IPS-NIHi11 (cell line): ENCODE data around the gene PRMT1.

Experiments used
- DNase-seq: peaks from one replicate; pipeline ENCODE4 v3.0.0; 2012; ENCODE audit warnings: mixed read lengths, low spot score

Gene PRMT1

GRCh38 chr19:49651820-49652550, 25.1 kb upstream of the PRMT1 start:
- DNase-seq = no peak

- no peak for DNase-seq
Observed at GRCh38 chr19:49652551-49653465, 24.3 kb upstream of the PRMT1 start.

- no peak for DNase-seq
Observed at GRCh38 chr19:49653466-49653806, 23.6 kb upstream of the PRMT1 start.

- no peak for DNase-seq
Observed at GRCh38 chr19:49654581-49654980, 22.5 kb upstream of the PRMT1 start.

- no peak for DNase-seq
Observed at GRCh38 chr19:49655570-49656455, 21.3 kb upstream of the PRMT1 start.

GRCh38 chr19:49656456-49657109, 20.5 kb upstream of the PRMT1 start:
- DNase-seq = no peak

GRCh38 chr19:49657493-49658138, 19.5 kb upstream of the PRMT1 start:
- DNase-seq = peak; percentile 8

- peak; percentile 17 for DNase-seq
Observed at GRCh38 chr19:49658139-49658517, 18.9 kb upstream of the PRMT1 start.

GRCh38 chr19:49658566-49659442, 18.3 kb upstream of the PRMT1 start:
- DNase-seq = peak; percentile 9

GRCh38 chr19:49660338-49660961, 16.6 kb upstream of the PRMT1 start:
- peak; percentile 2 for DNase-seq

- peak; percentile 7 for DNase-seq
Observed at GRCh38 chr19:49662011-49662410, 15.1 kb upstream of the PRMT1 start.

GRCh38 chr19:49663224-49663623, 13.8 kb upstream of the PRMT1 start:
- DNase-seq = peak; percentile 9

- peak; percentile 92 for DNase-seq
Observed at GRCh38 chr19:49664171-49665035, 12.7 kb upstream of the PRMT1 start.

- DNase-seq = no peak
Observed at GRCh38 chr19:49665036-49665350, 12.1 kb upstream of the PRMT1 start.

GRCh38 chr19:49665351-49666119, 11.5 kb upstream of the PRMT1 start, which contains the start of the genes BCL2L12 and IRF3:
TSS of gene BCL2L12 (plus strand) at chr19:49665933. CDS start at chr19:49666693, 760 bp downstream.
TSS of gene IRF3 (minus strand) at chr19:49665857. CDS start at chr19:49664838, 1,019 bp downstream.
- peak; percentile 93 for DNase-seq

- no peak for DNase-seq
Observed at GRCh38 chr19:49666120-49666444, 11.0 kb upstream of the PRMT1 start.

- no peak for DNase-seq
Observed at GRCh38 chr19:49667473-49667872, 9.6 kb upstream of the PRMT1 start.

- no peak for DNase-seq
Observed at GRCh38 chr19:49669516-49669915, 7.6 kb upstream of the PRMT1 start.
